H1 (cell line): ENCODE results near the gene LIPC. TPM values are rescaled to one million over a fixed set of nuclear protein-coding genes. Genes with fewer than 3 reads are reported as not detected.

Experiments used
- CTCF ChIA-PET: fragments of 300-600 bp; sonication (Branson Sonifier 250); formaldehyde crosslinking; loops from one replicate; lab custom pipeline; 2021; ENCODE audit not compliant: partially characterized antibody; lab: Charles Lee
- POLR2A ChIA-PET: fragments of 300-600 bp; sonication (Branson Sonifier 250); formaldehyde crosslinking; loops from one replicate; lab custom pipeline; 2021; ENCODE audit warnings: inconsistent platforms; ENCODE audit not compliant: partially characterized antibody; lab: Charles Lee
- DNase-seq, 2 experiments: peaks; one replicate each; pipeline versions ENCODE4 v3.0.0 to v3.0.0-alpha.2; 2010 to 2022; ENCODE audit warnings: low spot score in 2 of 2, low read depth in 1 of 2, mixed read lengths in 1 of 2
- FAIRE-seq: peaks from 2 replicates; lab custom pipeline; 2011; peaks lifted over from hg19 to GRCh38; lab: Jason Lieb, UNC
- H2AFZ ChIP-seq: 2 replicates; pipeline ENCODE4 v1.8.1; 2012; ENCODE audit warnings: low read length, inconsistent platforms
- H2AK5ac ChIP-seq: 2 replicates; pipeline ENCODE4 v1.6.1; 2013; ENCODE audit warnings: low read depth, low read length
- H2BK120ac ChIP-seq: replicated peaks from 2 replicates; pipeline ENCODE3; 2013; ENCODE audit warnings: low read depth, low read length, inconsistent platforms
- H2BK12ac ChIP-seq: 2 replicates; pipeline ENCODE4 v1.6.1; 2013; ENCODE audit warnings: low read depth, low read length
- H2BK15ac ChIP-seq: 2 replicates; pipeline ENCODE4 v1.6.1; 2013; ENCODE audit warnings: low read length
- H2BK20ac ChIP-seq: 2 replicates; pipeline ENCODE4 v1.6.1; 2013; ENCODE audit warnings: low read length
- H2BK5ac ChIP-seq: 2 replicates; pipeline ENCODE4 v1.6.1; 2013; ENCODE audit warnings: low read depth, low read length
- H3K14ac ChIP-seq: 2 replicates; pipeline ENCODE4 v1.6.1; 2013; ENCODE audit warnings: inconsistent platforms; ENCODE audit not compliant: insufficient read length
- H3K18ac ChIP-seq: 2 replicates; pipeline ENCODE4 v1.6.1; 2013; ENCODE audit warnings: low read length; ENCODE audit errors: extremely low read depth
- H3K23ac ChIP-seq: 2 replicates; pipeline ENCODE4 v1.6.1; 2013; ENCODE audit warnings: inconsistent platforms; ENCODE audit not compliant: insufficient read length
- H3K23me2 ChIP-seq: 2 replicates; pipeline ENCODE4 v1.6.1; 2013; ENCODE audit warnings: low read depth, low read length
- H3K27ac ChIP-seq: 2 replicates; pipeline ENCODE4 v1.6.1; 2011; ENCODE audit warnings: low read depth, low read length, inconsistent platforms
- H3K27me3 ChIP-seq, 4 experiments: replicated peaks in 1 of 4; 1 replicate in 1 of 4; 2 replicates in 3 of 4; pipeline versions ENCODE4 v1.6.1 to v1.8.1; 2011 to 2013; ENCODE audit warnings: low read length in 3 of 4, mild to moderate bottlenecking in 3 of 4, inconsistent platforms in 2 of 4, mixed read lengths in 2 of 4, moderate library complexity in 1 of 4; ENCODE audit not compliant: control insufficient read depth in 3 of 4, insufficient read depth in 3 of 4; ENCODE audit errors: extremely low read depth in 1 of 4
- H3K36me3 ChIP-seq, 4 experiments: 2 replicates each; pipeline versions ENCODE4 v1.6.1 to v1.8.1; 2011 to 2013; ENCODE audit warnings: mild to moderate bottlenecking in 4 of 4, low read length in 3 of 4, moderate library complexity in 2 of 4, control low read depth in 1 of 4, inconsistent platforms in 1 of 4; ENCODE audit not compliant: insufficient read depth in 4 of 4, control insufficient read depth in 2 of 4
- H3K4ac ChIP-seq: replicated peaks from 2 replicates; pipeline ENCODE3; 2013; ENCODE audit warnings: low read length, low read depth, mixed read lengths, inconsistent platforms; ENCODE audit not compliant: insufficient read length
- H3K4me1 ChIP-seq, 4 experiments: replicated peaks in 1 of 4; 1 replicate in 1 of 4; 2 replicates in 3 of 4; pipeline versions ENCODE4 v1.6.1 to v1.8.1; 2011 to 2013; ENCODE audit warnings: low read length in 3 of 4, inconsistent platforms in 2 of 4, mixed read lengths in 1 of 4; ENCODE audit not compliant: insufficient read depth in 4 of 4, control insufficient read depth in 3 of 4
- H3K4me2 ChIP-seq, 2 experiments: 2 replicates each; pipeline versions ENCODE4 v1.6.1 to v1.8.1; 2011 to 2013; ENCODE audit warnings: low read depth in 2 of 2, low read length in 2 of 2, control low read depth in 1 of 2, inconsistent platforms in 1 of 2, mild to moderate bottlenecking in 1 of 2; ENCODE audit not compliant: insufficient read depth in 1 of 2
- H3K4me3 ChIP-seq, 4 experiments: fragments of 200-600, 300-600 bp in 1 of 4; sonication (generic), shearing (Covaris generic), sonication (Bioruptor Twin) in 1 of 4; 2 replicates each; pipeline versions ENCODE4 v1.5.1 to v1.8.1; 2011 to 2016; ENCODE audit warnings: low read length in 4 of 4, low read depth in 3 of 4, control low read depth in 2 of 4, inconsistent platforms in 2 of 4, mild to moderate bottlenecking in 2 of 4, mixed read lengths in 1 of 4, moderate library complexity in 1 of 4; ENCODE audit not compliant: insufficient read depth in 2 of 4; ENCODE audit errors: extremely low read depth in 1 of 4
- H3K56ac ChIP-seq: replicated peaks from 2 replicates; pipeline ENCODE3; 2013; ENCODE audit warnings: low read depth, mild to moderate bottlenecking, mixed read lengths, low read length, inconsistent platforms; ENCODE audit not compliant: insufficient read length
- H3K79me1 ChIP-seq: 2 replicates; pipeline ENCODE4 v1.6.1; 2013; ENCODE audit warnings: low read depth, low read length, control low read depth
- H3K79me2 ChIP-seq, 2 experiments: 2 replicates each; pipeline versions ENCODE4 v1.6.1 to v1.8.1; 2012 to 2013; ENCODE audit warnings: low read length in 2 of 2, mild to moderate bottlenecking in 2 of 2, inconsistent platforms in 1 of 2; ENCODE audit not compliant: insufficient read depth in 2 of 2, control insufficient read depth in 1 of 2
- H3K9ac ChIP-seq, 4 experiments: replicated peaks in 1 of 4; 1 replicate in 1 of 4; 2 replicates in 3 of 4; pipeline versions ENCODE4 v1.6.1 to v1.8.1; 2011 to 2013; ENCODE audit warnings: low read depth in 3 of 4, low read length in 3 of 4, control low read depth in 2 of 4, mild to moderate bottlenecking in 2 of 4, moderate library complexity in 2 of 4, inconsistent platforms in 1 of 4; ENCODE audit errors: extremely low read depth in 1 of 4
- H3K9me3 ChIP-seq, 2 experiments: 2 replicates each; pipeline versions ENCODE4 v1.6.1 to v1.8.1; 2012 to 2013; ENCODE audit warnings: mild to moderate bottlenecking in 2 of 2, moderate library complexity in 2 of 2, control low read depth in 1 of 2, inconsistent platforms in 1 of 2, low read depth in 1 of 2, low read length in 1 of 2, mixed read lengths in 1 of 2; ENCODE audit not compliant: insufficient read depth in 2 of 2
- H4K20me1 ChIP-seq, 2 experiments: replicated peaks in 1 of 2; 2 replicates each; pipeline versions ENCODE3 to v1.8.1; 2011 to 2013; ENCODE audit warnings: inconsistent platforms in 2 of 2, low read length in 2 of 2, mild to moderate bottlenecking in 1 of 2; ENCODE audit not compliant: insufficient read depth in 2 of 2, control insufficient read depth in 1 of 2
- H4K5ac ChIP-seq: 2 replicates; pipeline ENCODE4 v1.6.1; 2013; ENCODE audit warnings: low read length, low read depth, mixed read lengths, inconsistent platforms; ENCODE audit not compliant: insufficient read length
- H4K8ac ChIP-seq: 2 replicates; pipeline ENCODE4 v1.8.0; 2013; ENCODE audit warnings: mild to moderate bottlenecking, moderate library complexity, low read length, inconsistent platforms; ENCODE audit not compliant: insufficient read depth; ENCODE audit errors: extremely low read depth
- H4K91ac ChIP-seq: replicated peaks from 2 replicates; pipeline ENCODE3; 2013; ENCODE audit warnings: low read length, mixed read lengths, inconsistent platforms; ENCODE audit not compliant: insufficient read length
- ASH2L ChIP-seq: fragments of 200-600, 300-600 bp; sonication (generic); IDR thresholded peaks from one replicate; pipeline ENCODE4 v1.7.1; 2017; ENCODE audit warnings: low read length
- FOSL1 ChIP-seq: IDR thresholded peaks from 2 replicates; pipeline ENCODE4 v1.6.1; 2011; ENCODE audit warnings: mild to moderate bottlenecking, low read depth, low read length, moderate library complexity; ENCODE audit not compliant: insufficient read depth
- GABPA ChIP-seq: IDR thresholded peaks from 2 replicates; pipeline ENCODE4 v1.6.1; 2011; ENCODE audit warnings: mild to moderate bottlenecking, low read length, moderate library complexity, borderline replicate concordance; ENCODE audit not compliant: insufficient read depth
- KDM5A ChIP-seq: fragments of 200-600 bp; IDR thresholded peaks from 2 replicates; pipeline ENCODE4 v1.7.1; 2012; ENCODE audit warnings: mild to moderate bottlenecking, low read length, inconsistent platforms, mixed read lengths
- MAFK ChIP-seq: IDR thresholded peaks from 2 replicates; pipeline ENCODE4 v1.6.1; 2012; ENCODE audit warnings: low read depth, mild to moderate bottlenecking, improper control_type of control experiment, low read length
- PHF8 ChIP-seq: fragments of 200-600 bp; sonication (generic); conservative IDR thresholded peaks from 2 replicates; pipeline ENCODE4 v1.7.1; 2012; ENCODE audit warnings: low read depth, mild to moderate bottlenecking, inconsistent platforms, low read length, moderate library complexity
- SIX5 ChIP-seq: IDR thresholded peaks from 2 replicates; pipeline ENCODE4 v1.6.1; 2011; ENCODE audit warnings: mild to moderate bottlenecking, low read depth, low read length
- SP1 ChIP-seq: IDR thresholded peaks from 2 replicates; pipeline ENCODE4 v1.6.1; 2011; ENCODE audit warnings: low read depth, low read length
- TAF7 ChIP-seq: optimal IDR thresholded peaks from 2 replicates; pipeline ENCODE3; 2011; ENCODE audit warnings: low read depth, mild to moderate bottlenecking, inconsistent platforms, low read length, moderate library complexity, borderline replicate concordance
- TBP ChIP-seq: IDR thresholded peaks from 2 replicates; pipeline ENCODE4 v1.6.1; 2011; ENCODE audit warnings: low read depth, low read length, improper control_type of control experiment
- TCF12 ChIP-seq: IDR thresholded peaks from 2 replicates; pipeline ENCODE4 v1.6.1; 2011; ENCODE audit warnings: low read depth, mild to moderate bottlenecking, low read length
- WGBS, 2 experiments: shearing (Covaris generic) in 1 of 2; methylation state at CpG; one replicate each; pipeline versions ENCODE4 v1.1.6 to v1.1.7; 2013 to 2015; ENCODE audit warnings: low lambda C conversion rate in 2 of 2, mixed read lengths in 2 of 2, inconsistent platforms in 1 of 2, low coverage in 1 of 2, missing lambda C conversion rate in 1 of 2; ENCODE audit not compliant: insufficient replicate concordance in 2 of 2, insufficient coverage in 1 of 2, insufficient read length in 1 of 2; ENCODE audit errors: extremely low coverage in 1 of 2, missing lambda C conversion rate in 1 of 2; 5-methylcytosine and 5-hydroxymethylcytosine counted together
- polyA plus RNA-seq, 7 experiments: library from polyadenylated mRNA; depleted of rRNA in 3 of 7; stranded (reverse) in 5 of 7; unstranded in 2 of 7; fragments of >200 nt in 5 of 7; fragments of 200-250 nt in 2 of 7; gene quantifications; 1 replicate in 5 of 7; 2 replicates in 1 of 7; 4 replicates in 1 of 7; pipeline versions ENCODE4 v1.2.1 to v1.2.3, GENCODE V29; 2011 to 2013; ENCODE audit warnings: missing spikeins in 2 of 7, mixed read lengths in 2 of 7
- total RNA-seq: library from RNA; stranded (reverse); fragmentation: NEBNext Ultra II Directional; extraction: Animal tissue kit (Norgen Biotek cat#: 25700); gene quantifications from 2 replicates; pipeline ENCODE4 v1.2.1, GENCODE V29; 2021
- TF ChIP-seq, protein P1 (sequence below): IDR thresholded peaks from 2 replicates; pipeline ENCODE4 v1.6.1; 2011; ENCODE audit warnings: low read length, improper control_type of control experiment
- TF ChIP-seq, protein P2 (sequence below): IDR thresholded peaks from 2 replicates; pipeline ENCODE4 v1.6.1; 2012; ENCODE audit warnings: inconsistent platforms

Gene LIPC
- total and polyA plus RNA-seq, 2 of the 8 experiments (the other 6 are each of a cell fraction or from before 2014, with no cell fraction given), result not detected

DNA sequence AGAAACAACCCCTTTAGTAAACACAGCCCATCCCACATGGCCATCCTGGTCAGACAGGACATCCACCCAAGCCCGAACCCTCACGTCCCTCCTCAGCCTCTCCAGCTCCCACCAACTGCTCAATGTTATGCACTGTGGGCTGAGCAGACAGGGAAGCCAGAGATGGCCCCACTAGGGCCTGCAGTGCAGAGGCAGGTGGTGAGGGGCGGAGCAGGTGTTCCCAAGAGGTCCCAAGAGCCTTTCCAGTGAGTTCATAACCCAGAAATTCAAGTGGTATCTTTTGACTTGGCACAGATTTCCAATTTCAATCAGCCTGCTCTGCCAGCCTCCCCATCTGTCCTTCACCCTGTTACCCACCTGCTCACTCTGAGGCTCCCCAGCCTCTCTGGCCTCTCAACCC lies 130.3 kb downstream of the LIPC start:
- Histone ChIP-seq H3K23me2 (no peaks in the 10 kb centered on the region), H2BK120ac (no peak overlapping the region), H3K23ac (no peak overlapping the region), H3K14ac (no peak overlapping the region), H3K27me3 (no peaks in the 10 kb centered on the region), H3K4me2 (no peak overlapping the region), H3K56ac (no peak overlapping the region), H3K4me3 (no peak overlapping the region), H2BK15ac (no peak overlapping the region), H4K20me1 (no peaks in the 10 kb centered on the region), H2AK5ac (no peak overlapping the region), H3K79me1 (no peaks in the 10 kb centered on the region), H2BK20ac (no peak overlapping the region), H3K4ac (no peak overlapping the region), H4K91ac (no peak overlapping the region), H3K36me3 (no peaks in the 10 kb centered on the region), H3K9me3 (peaks cover 7 to 8% of the 10 kb centered on the region in 2 experiments; a peak in 3 of 4 replicates), H2AFZ (no peak overlapping the region), H4K5ac (no peak overlapping the region), H2BK5ac (no peak overlapping the region), H3K4me1 (no peaks in the 10 kb centered on the region; a peak in 1 of 7 replicates), H3K79me2 (no peaks in the 10 kb centered on the region), H3K9ac (no peak overlapping the region), H4K8ac (no peak overlapping the region), H3K27ac (no peak overlapping the region), H3K18ac (no peak overlapping the region), H2BK12ac (no peak overlapping the region)
- CTCF ChIA-PET, result interaction anchor here (1.1 kb wide), 1 partner anchor 287 kb away, joined by 3 read pairs; no protein-coding TSS in a partner anchor
- 75% methylated on average over 3 of the region's 3 CpGs; no CpG with 5 or more reads in 1 of the 2 experiments for WGBS, 2 experiments
- POLR2A ChIA-PET, result no interaction called here
- no peak for FAIRE-seq
- no peak for DNase-seq
- TF ChIP-seq SIX5 (no peak), TBP (no peak), FOSL1 (no peak), SP1 (no peak), TAF7 (no peak), PHF8 (no peak), ASH2L (no peak), KDM5A (no peak), MAFK (no peak), GABPA (no peak), TCF12 (no peak)
- TF ChIP-seq, protein P1, sequence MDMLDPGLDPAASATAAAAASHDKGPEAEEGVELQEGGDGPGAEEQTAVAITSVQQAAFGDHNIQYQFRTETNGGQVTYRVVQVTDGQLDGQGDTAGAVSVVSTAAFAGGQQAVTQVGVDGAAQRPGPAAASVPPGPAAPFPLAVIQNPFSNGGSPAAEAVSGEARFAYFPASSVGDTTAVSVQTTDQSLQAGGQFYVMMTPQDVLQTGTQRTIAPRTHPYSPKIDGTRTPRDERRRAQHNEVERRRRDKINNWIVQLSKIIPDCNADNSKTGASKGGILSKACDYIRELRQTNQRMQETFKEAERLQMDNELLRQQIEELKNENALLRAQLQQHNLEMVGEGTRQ, result no peak
- TF ChIP-seq, protein P2, sequence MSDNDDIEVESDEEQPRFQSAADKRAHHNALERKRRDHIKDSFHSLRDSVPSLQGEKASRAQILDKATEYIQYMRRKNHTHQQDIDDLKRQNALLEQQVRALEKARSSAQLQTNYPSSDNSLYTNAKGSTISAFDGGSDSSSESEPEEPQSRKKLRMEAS, result no peak
